HepG2 (cell line): Measurements from ENCODE around the gene RBMS2. TPM values are rescaled to one million over a fixed set of nuclear protein-coding genes. Genes with fewer than 3 reads are reported as not detected.

Source experiments
- FOXA3 ChIP-seq: IDR thresholded peaks from 2 replicates; pipeline ENCODE4 v1.6.1; 2016; ENCODE audit warnings: missing genetic modification reagents, missing compliant biosample characterization
- GFI1 ChIP-seq: sonication (generic); formaldehyde crosslinking; IDR thresholded peaks from 2 replicates; pipeline ENCODE4 v1.5.0; 2020; ENCODE audit warnings: missing genetic modification reagents, mild to moderate bottlenecking, borderline replicate concordance
- HMGA1 ChIP-seq: sonication (generic); formaldehyde crosslinking; conservative IDR thresholded peaks from 2 replicates; pipeline ENCODE4 v1.4.0; 2020; ENCODE audit warnings: missing genetic modification reagents
- MAFG ChIP-seq: sonication (generic); formaldehyde crosslinking; IDR thresholded peaks from 2 replicates; pipeline ENCODE4 v1.5.1; 2020; ENCODE audit warnings: mild to moderate bottlenecking, missing genetic modification reagents
- MTA1 ChIP-seq: sonication (generic); formaldehyde crosslinking; IDR thresholded peaks from 2 replicates; pipeline ENCODE4 v1.4.0; 2020; ENCODE audit warnings: missing genetic modification reagents, mild to moderate bottlenecking, borderline replicate concordance
- PHF20 ChIP-seq: sonication (generic); formaldehyde crosslinking; IDR thresholded peaks from 2 replicates; pipeline ENCODE4 v1.5.0; 2020; ENCODE audit warnings: mild to moderate bottlenecking, missing genetic modification reagents
- RFXAP ChIP-seq: sonication (generic); formaldehyde crosslinking; IDR thresholded peaks from 2 replicates; pipeline ENCODE4 v1.4.0; 2020; ENCODE audit warnings: missing genetic modification reagents, borderline replicate concordance
- SAFB2 ChIP-seq: sonication (generic); formaldehyde crosslinking; IDR thresholded peaks from 2 replicates; pipeline ENCODE4 v1.5.1; 2020; ENCODE audit warnings: missing genetic modification reagents, low read depth, mild to moderate bottlenecking, borderline replicate concordance
- SOX5 ChIP-seq: IDR thresholded peaks from 2 replicates; pipeline ENCODE4 v1.6.1; 2016; ENCODE audit warnings: borderline replicate concordance
- SP2 ChIP-seq: sonication (generic); formaldehyde crosslinking; IDR thresholded peaks from 2 replicates; pipeline ENCODE4 v1.5.1; 2020; ENCODE audit warnings: mild to moderate bottlenecking, missing genetic modification reagents
- ZNF232 ChIP-seq: sonication (generic); formaldehyde crosslinking; IDR thresholded peaks from 2 replicates; pipeline ENCODE4 v1.4.0; 2020; ENCODE audit warnings: missing genetic modification reagents, borderline replicate concordance
- ZNF557 ChIP-seq: sonication (generic); formaldehyde crosslinking; IDR thresholded peaks from 2 replicates; pipeline ENCODE4 v1.4.0; 2020; ENCODE audit warnings: missing genetic modification reagents
- ZNF772 ChIP-seq: sonication (generic); formaldehyde crosslinking; IDR thresholded peaks from 2 replicates; pipeline ENCODE4 v1.5.0; 2020; ENCODE audit warnings: mild to moderate bottlenecking, missing genetic modification reagents
- polyA plus RNA-seq, 8 experiments: library from polyadenylated mRNA; depleted of rRNA in 3 of 8; stranded (reverse) in 7 of 8; unstranded in 1 of 8; fragments of >200 nt; fragmentation: Illumina TruSeq in 4 of 8; extraction: Trizol in 4 of 8; gene quantifications; 2 replicates each; pipeline versions ENCODE4 v1.2.1 to v1.2.3, GENCODE V29; 2011 to 2016; ENCODE audit warnings: low read depth in 4 of 8, missing spikeins in 1 of 8, mixed read lengths in 1 of 8; ENCODE audit not compliant: insufficient read depth in 1 of 8
- total RNA-seq, 5 experiments: library from RNA; depleted of rRNA; stranded (reverse); fragments of >200 nt; fragmentation: Illumina TruSeq; extraction: Trizol; gene quantifications; 2 replicates each; pipeline ENCODE4 v1.2.3, GENCODE V29; 2016; ENCODE audit warnings: low read depth in 1 of 5
- TF ChIP-seq, protein P1 (sequence below): sonication (generic); formaldehyde crosslinking; IDR thresholded peaks from 2 replicates; pipeline ENCODE4 v1.5.0; 2020; ENCODE audit warnings: mild to moderate bottlenecking, missing genetic modification reagents
- TF ChIP-seq, protein P2 (sequence below): sonication (generic); formaldehyde crosslinking; IDR thresholded peaks from 2 replicates; pipeline ENCODE4 v1.9.0; 2021; ENCODE audit warnings: missing genetic modification reagents, mild to moderate bottlenecking, borderline replicate concordance
- TF ChIP-seq, protein P3 (sequence below): sonication (generic); formaldehyde crosslinking; IDR thresholded peaks from 2 replicates; pipeline ENCODE4 v1.5.0; 2020; ENCODE audit warnings: missing genetic modification reagents
- TF ChIP-seq, protein P4 (sequence below): sonication (generic); formaldehyde crosslinking; IDR thresholded peaks from 2 replicates; pipeline ENCODE4 v1.5.1; 2020; ENCODE audit warnings: missing genetic modification reagents, mild to moderate bottlenecking, borderline replicate concordance
- TF ChIP-seq, protein P5 (sequence below): sonication (generic); formaldehyde crosslinking; conservative IDR thresholded peaks from 2 replicates; pipeline ENCODE4 v1.4.0; 2020; ENCODE audit warnings: missing genetic modification reagents

Gene RBMS2
- total and polyA plus RNA-seq, 2 of the 13 experiments (the other 11 are each of a cell fraction or from before 2014, with no cell fraction given) = 0.53 to 7.4 TPM

DNA sequence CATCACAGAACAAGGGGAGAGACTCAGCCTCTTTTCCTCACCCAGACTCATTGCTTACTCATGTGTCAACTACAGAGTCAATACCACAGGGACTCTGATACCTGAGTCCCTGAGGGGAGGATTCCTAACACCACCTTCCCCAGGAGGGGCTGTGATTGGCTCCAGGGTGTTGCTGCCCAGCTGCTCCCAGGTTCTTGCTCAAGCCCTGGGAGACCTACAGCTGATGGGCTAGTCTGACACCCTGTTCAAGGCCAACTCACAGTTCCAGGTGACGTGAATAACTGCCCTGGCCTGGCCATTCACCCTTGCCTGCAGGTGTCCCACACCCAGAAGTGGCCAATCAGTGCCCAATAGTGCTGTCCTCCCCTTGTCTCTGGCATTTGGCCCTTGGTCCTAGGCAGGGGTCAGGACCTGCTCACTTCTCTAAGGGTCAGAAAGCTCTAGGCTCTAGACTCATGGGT is 44.6 kb upstream of the RBMS2 start (continued):
- TF ChIP-seq, protein P1, sequence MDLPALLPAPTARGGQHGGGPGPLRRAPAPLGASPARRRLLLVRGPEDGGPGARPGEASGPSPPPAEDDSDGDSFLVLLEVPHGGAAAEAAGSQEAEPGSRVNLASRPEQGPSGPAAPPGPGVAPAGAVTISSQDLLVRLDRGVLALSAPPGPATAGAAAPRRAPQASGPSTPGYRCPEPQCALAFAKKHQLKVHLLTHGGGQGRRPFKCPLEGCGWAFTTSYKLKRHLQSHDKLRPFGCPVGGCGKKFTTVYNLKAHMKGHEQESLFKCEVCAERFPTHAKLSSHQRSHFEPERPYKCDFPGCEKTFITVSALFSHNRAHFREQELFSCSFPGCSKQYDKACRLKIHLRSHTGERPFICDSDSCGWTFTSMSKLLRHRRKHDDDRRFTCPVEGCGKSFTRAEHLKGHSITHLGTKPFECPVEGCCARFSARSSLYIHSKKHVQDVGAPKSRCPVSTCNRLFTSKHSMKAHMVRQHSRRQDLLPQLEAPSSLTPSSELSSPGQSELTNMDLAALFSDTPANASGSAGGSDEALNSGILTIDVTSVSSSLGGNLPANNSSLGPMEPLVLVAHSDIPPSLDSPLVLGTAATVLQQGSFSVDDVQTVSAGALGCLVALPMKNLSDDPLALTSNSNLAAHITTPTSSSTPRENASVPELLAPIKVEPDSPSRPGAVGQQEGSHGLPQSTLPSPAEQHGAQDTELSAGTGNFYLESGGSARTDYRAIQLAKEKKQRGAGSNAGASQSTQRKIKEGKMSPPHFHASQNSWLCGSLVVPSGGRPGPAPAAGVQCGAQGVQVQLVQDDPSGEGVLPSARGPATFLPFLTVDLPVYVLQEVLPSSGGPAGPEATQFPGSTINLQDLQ = no peak
- TF ChIP-seq ZNF232 (CRISPR knock-in tag) (no peak), GFI1 (CRISPR knock-in tag) (no peak), SOX5 (CRISPR knock-in tag) (0 out of 2 replicates have a peak, but pooled peaks have one; percentile 9), SAFB2 (no peak), MTA1 (CRISPR knock-in tag) (peak; percentile 46; the same call in 1 of the 2 replicates), HMGA1 (CRISPR knock-in tag) (no peak), MAFG (CRISPR knock-in tag) (no peak), ZNF772 (CRISPR knock-in tag) (no peak), SP2 (CRISPR knock-in tag) (no peak), FOXA3 (CRISPR knock-in tag) (peak; percentile 27; the same call in 1 of the 2 replicates), PHF20 (CRISPR knock-in tag) (no peak), ZNF557 (no peak), RFXAP (CRISPR knock-in tag) (peak; percentile 97)
- TF ChIP-seq, protein P2, sequence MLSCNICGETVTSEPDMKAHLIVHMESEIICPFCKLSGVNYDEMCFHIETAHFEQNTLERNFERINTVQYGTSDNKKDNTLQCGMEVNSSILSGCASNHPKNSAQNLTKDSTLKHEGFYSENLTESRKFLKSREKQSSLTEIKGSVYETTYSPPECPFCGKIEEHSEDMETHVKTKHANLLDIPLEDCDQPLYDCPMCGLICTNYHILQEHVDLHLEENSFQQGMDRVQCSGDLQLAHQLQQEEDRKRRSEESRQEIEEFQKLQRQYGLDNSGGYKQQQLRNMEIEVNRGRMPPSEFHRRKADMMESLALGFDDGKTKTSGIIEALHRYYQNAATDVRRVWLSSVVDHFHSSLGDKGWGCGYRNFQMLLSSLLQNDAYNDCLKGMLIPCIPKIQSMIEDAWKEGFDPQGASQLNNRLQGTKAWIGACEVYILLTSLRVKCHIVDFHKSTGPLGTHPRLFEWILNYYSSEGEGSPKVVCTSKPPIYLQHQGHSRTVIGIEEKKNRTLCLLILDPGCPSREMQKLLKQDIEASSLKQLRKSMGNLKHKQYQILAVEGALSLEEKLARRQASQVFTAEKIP (CRISPR knock-in tag) = no peak
- TF ChIP-seq, protein P3, sequence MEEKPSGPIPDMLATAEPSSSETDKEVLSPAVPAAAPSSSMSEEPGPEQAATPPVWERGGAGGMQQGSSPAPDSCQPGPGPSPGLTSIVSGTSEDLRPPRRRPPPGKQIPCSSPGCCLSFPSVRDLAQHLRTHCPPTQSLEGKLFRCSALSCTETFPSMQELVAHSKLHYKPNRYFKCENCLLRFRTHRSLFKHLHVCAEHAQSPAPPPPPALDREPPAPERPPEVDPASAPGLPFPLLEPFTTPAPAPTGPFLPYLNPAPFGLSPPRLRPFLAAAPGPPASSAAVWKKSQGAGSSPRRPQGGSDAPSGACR = no peak
- TF ChIP-seq, protein P4, sequence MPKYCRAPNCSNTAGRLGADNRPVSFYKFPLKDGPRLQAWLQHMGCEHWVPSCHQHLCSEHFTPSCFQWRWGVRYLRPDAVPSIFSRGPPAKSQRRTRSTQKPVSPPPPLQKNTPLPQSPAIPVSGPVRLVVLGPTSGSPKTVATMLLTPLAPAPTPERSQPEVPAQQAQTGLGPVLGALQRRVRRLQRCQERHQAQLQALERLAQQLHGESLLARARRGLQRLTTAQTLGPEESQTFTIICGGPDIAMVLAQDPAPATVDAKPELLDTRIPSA = no peak
- TF ChIP-seq, protein P5, sequence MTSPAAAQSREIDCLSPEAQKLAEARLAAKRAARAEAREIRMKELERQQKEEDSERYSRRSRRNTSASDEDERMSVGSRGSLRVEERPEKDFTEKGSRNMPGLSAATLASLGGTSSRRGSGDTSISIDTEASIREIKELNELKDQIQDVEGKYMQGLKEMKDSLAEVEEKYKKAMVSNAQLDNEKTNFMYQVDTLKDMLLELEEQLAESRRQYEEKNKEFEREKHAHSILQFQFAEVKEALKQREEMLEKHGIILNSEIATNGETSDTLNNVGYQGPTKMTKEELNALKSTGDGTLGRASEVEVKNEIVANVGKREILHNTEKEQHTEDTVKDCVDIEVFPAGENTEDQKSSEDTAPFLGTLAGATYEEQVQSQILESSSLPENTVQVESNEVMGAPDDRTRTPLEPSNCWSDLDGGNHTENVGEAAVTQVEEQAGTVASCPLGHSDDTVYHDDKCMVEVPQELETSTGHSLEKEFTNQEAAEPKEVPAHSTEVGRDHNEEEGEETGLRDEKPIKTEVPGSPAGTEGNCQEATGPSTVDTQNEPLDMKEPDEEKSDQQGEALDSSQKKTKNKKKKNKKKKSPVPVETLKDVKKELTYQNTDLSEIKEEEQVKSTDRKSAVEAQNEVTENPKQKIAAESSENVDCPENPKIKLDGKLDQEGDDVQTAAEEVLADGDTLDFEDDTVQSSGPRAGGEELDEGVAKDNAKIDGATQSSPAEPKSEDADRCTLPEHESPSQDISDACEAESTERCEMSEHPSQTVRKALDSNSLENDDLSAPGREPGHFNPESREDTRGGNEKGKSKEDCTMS = no peak
